ENCODE data around the gene GPR84.

- TF ChIP-seq EZH2 (IDR thresholded peaks at IDR 0.05; ENCODE audit: borderline replicate concordance, insufficient read depth, low read depth, low read length, poor library complexity, severe bottlenecking), result no peak
- no peak for TF ChIP-seq CTCF (IDR thresholded peaks at IDR 0.05)
Observed at GRCh38 chr12:54395545-54395944, 31.3 kb upstream of the GPR84 start.
